ENCODE measurements around the gene TFRC.

Gene TFRC

DNA sequence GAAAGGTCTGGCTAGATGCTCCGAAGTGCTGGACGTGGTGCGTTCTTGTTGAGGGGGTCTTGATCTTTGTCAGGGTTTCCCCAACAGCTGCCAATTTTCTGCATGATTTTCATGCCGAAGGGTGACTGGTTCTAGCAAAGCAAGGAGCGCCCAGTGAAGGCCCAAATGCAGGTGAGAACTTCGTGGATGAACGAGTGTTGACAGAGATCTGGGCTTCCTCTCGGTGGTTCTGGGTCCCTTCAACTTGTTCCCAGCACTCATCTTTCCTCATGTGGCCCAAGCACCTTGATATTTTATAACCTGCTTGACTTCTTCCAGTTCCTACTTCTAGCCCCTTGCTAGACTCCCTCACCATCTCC, 40.8 kb upstream of the TFRC start:
- DNase-seq (ENCODE audit: low spot score) (no peak), ATAC-seq (ENCODE audit: low read depth) (no peak)
- Histone ChIP-seq H3K27me3 (ENCODE audit: insufficient read depth, poor library complexity, severe bottlenecking) (no peaks in the 10 kb centered on the region), H3K36me3 (ENCODE audit: low read depth) (no peaks in the 10 kb centered on the region), H3K9me3 (ENCODE audit: severe bottlenecking) (no peaks in the 10 kb centered on the region), H3K4me3 (ENCODE audit: severe bottlenecking) (no peak overlapping the region), H3K4me1 (ENCODE audit: insufficient read depth, poor library complexity, severe bottlenecking) (peaks cover 9% of the 10 kb centered on the region), H3K27ac (ENCODE audit: poor library complexity, severe bottlenecking) (no peak overlapping the region)
- TF ChIP-seq, protein P1, sequence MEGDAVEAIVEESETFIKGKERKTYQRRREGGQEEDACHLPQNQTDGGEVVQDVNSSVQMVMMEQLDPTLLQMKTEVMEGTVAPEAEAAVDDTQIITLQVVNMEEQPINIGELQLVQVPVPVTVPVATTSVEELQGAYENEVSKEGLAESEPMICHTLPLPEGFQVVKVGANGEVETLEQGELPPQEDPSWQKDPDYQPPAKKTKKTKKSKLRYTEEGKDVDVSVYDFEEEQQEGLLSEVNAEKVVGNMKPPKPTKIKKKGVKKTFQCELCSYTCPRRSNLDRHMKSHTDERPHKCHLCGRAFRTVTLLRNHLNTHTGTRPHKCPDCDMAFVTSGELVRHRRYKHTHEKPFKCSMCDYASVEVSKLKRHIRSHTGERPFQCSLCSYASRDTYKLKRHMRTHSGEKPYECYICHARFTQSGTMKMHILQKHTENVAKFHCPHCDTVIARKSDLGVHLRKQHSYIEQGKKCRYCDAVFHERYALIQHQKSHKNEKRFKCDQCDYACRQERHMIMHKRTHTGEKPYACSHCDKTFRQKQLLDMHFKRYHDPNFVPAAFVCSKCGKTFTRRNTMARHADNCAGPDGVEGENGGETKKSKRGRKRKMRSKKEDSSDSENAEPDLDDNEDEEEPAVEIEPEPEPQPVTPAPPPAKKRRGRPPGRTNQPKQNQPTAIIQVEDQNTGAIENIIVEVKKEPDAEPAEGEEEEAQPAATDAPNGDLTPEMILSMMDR (IDR thresholded peaks at IDR 0.05; ENCODE audit: poor library complexity, severe bottlenecking) = no peak

- H3K27ac ChIP-seq (ENCODE audit: poor library complexity, severe bottlenecking) = no peak overlapping the region
- ATAC-seq (ENCODE audit: low read depth) = no peak
- H3K36me3 ChIP-seq (ENCODE audit: low read depth) = no peaks in the 10 kb centered on the region
- TF ChIP-seq, protein P1 (IDR thresholded peaks at IDR 0.05; ENCODE audit: poor library complexity, severe bottlenecking) = no peak
- no peak for DNase-seq (ENCODE audit: low spot score)
- H3K4me1 ChIP-seq (ENCODE audit: insufficient read depth, poor library complexity, severe bottlenecking) = peaks cover 4% of the 10 kb centered on the region
- no peak overlapping the region for H3K4me3 ChIP-seq (ENCODE audit: severe bottlenecking)
- no peaks in the 10 kb centered on the region for H3K9me3 ChIP-seq (ENCODE audit: severe bottlenecking)
- no peaks in the 10 kb centered on the region for H3K27me3 ChIP-seq (ENCODE audit: insufficient read depth, poor library complexity, severe bottlenecking)
These were observed 40.3 kb upstream of the TFRC start for GRCh38 chr3:196122021-196122687.

- ATAC-seq (ENCODE audit: low read depth) = no peak
- no peak overlapping the region for H3K4me3 ChIP-seq (ENCODE audit: severe bottlenecking)
- DNase-seq (ENCODE audit: low spot score) = no peak
- no peaks in the 10 kb centered on the region for H3K36me3 ChIP-seq (ENCODE audit: low read depth)
- no peaks in the 10 kb centered on the region for H3K9me3 ChIP-seq (ENCODE audit: severe bottlenecking)
- TF ChIP-seq, protein P1 (IDR thresholded peaks at IDR 0.05; ENCODE audit: poor library complexity, severe bottlenecking) = no peak
- no peaks in the 10 kb centered on the region for H3K4me1 ChIP-seq (ENCODE audit: insufficient read depth, poor library complexity, severe bottlenecking)
- H3K27ac ChIP-seq (ENCODE audit: poor library complexity, severe bottlenecking) = no peak overlapping the region
- H3K27me3 ChIP-seq (ENCODE audit: insufficient read depth, poor library complexity, severe bottlenecking) = no peaks in the 10 kb centered on the region
These were observed 39.2 kb upstream of the TFRC start for GRCh38 chr3:196121066-196121465.

- Histone ChIP-seq H3K9me3 (ENCODE audit: severe bottlenecking) (no peaks in the 10 kb centered on the region), H3K4me1 (ENCODE audit: insufficient read depth, poor library complexity, severe bottlenecking) (no peaks in the 10 kb centered on the region), H3K27me3 (ENCODE audit: insufficient read depth, poor library complexity, severe bottlenecking) (no peaks in the 10 kb centered on the region), H3K4me3 (ENCODE audit: severe bottlenecking) (no peak overlapping the region), H3K36me3 (ENCODE audit: low read depth) (no peaks in the 10 kb centered on the region), H3K27ac (ENCODE audit: poor library complexity, severe bottlenecking) (no peak overlapping the region)
- TF ChIP-seq, protein P1 (IDR thresholded peaks at IDR 0.05; ENCODE audit: poor library complexity, severe bottlenecking) = no peak
- DNase-seq (ENCODE audit: low spot score) (no peak), ATAC-seq (ENCODE audit: low read depth) (no peak)
These were observed 38.5 kb upstream of the TFRC start for GRCh38 chr3:196120291-196120951.

DNA sequence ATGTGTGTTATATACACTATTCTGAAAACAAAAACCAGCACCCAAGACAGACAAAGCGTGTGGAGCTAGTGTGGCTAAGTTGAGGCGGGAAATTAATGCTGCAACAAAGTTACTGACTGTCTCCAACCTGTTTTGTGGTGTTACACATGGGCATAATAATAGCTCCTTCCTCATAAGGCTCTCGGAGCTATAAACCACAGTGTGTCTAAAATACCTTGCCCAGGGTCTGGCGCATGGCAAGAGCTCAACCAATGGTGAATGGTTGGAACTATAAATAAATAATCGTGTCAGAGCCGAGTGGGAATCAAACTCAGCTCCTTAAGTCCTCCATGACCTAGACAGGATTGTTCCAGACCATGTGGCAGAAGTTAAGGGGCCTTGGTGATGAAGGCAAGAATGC, 35.9 kb upstream of the TFRC start:
- ATAC-seq (ENCODE audit: low read depth) = no peak
- TF ChIP-seq, protein P1 (IDR thresholded peaks at IDR 0.05; ENCODE audit: poor library complexity, severe bottlenecking) = no peak
- Histone ChIP-seq H3K4me3 (ENCODE audit: severe bottlenecking) (no peak overlapping the region), H3K9me3 (ENCODE audit: severe bottlenecking) (no peaks in the 10 kb centered on the region), H3K36me3 (ENCODE audit: low read depth) (no peaks in the 10 kb centered on the region), H3K4me1 (ENCODE audit: insufficient read depth, poor library complexity, severe bottlenecking) (no peaks in the 10 kb centered on the region), H3K27ac (ENCODE audit: poor library complexity, severe bottlenecking) (no peak overlapping the region), H3K27me3 (ENCODE audit: insufficient read depth, poor library complexity, severe bottlenecking) (no peaks in the 10 kb centered on the region)
- DNase-seq (ENCODE audit: low spot score) = no peak
